Activated CD8-positive, alpha-beta T cell treated with anti-CD3 and anti-CD28 coated beads for 36 hours (primary cell): ENCODE data around the gene MPND. TPM values are rescaled to one million over a fixed set of nuclear protein-coding genes. Genes with fewer than 3 reads are reported as not detected.
A peak's percentile ranks its signal among the peaks of the same experiment; 100 is the strongest.

Experiments
- ATAC-seq: fragments of 200-7000 bp; cut with Tn5 transposase; one replicate; pipeline ENCODE4 v1.10.0; 2021; ENCODE audit warnings: mild to moderate bottlenecking, moderate library complexity
- CTCF ChIA-PET: fragments of 350-600 bp; sonication (Branson Sonifier 250); formaldehyde crosslinking; loops from one replicate; lab custom pipeline; 2021; ENCODE audit warnings: antibody characterized with exemption; lab: Charles Lee
- POLR2A ChIA-PET: fragments of 350-600 bp; sonication (Branson Sonifier 250); formaldehyde crosslinking; loops from one replicate; lab custom pipeline; 2021; ENCODE audit warnings: antibody characterized with exemption; lab: Charles Lee
- DNase-seq: peaks from one replicate; pipeline ENCODE4 v3.0.0-alpha.2; 2020
- H3K27ac Mint-ChIP-seq: one replicate; pipeline ENCODE4 v1.8.0; 2021; ENCODE audit warnings: mild to moderate bottlenecking, mixed read lengths
- H3K27me3 Mint-ChIP-seq: one replicate; pipeline ENCODE4 v1.8.0; 2021; ENCODE audit warnings: mixed read lengths
- H3K36me3 Mint-ChIP-seq: one replicate; pipeline ENCODE4 v1.8.0; 2021; ENCODE audit warnings: low read depth, mixed read lengths
- H3K4me1 Mint-ChIP-seq: one replicate; pipeline ENCODE4 v1.8.0; 2021; ENCODE audit warnings: low read depth, mixed read lengths
- H3K4me3 Mint-ChIP-seq: one replicate; pipeline ENCODE4 v1.8.0; 2021; ENCODE audit warnings: mild to moderate bottlenecking, moderate library complexity, mixed read lengths
- H3K9me3 Mint-ChIP-seq: one replicate; pipeline ENCODE4 v1.8.0; 2021; ENCODE audit warnings: mixed read lengths
- intact Hi-C: fragments of 100-400 bp; cut with micrococcal nuclease; formaldehyde crosslinking; loops from one replicate; pipeline ENCODE4 v1.10.0; 2022
- total RNA-seq, 2 experiments: library from RNA; stranded (reverse); gene quantifications; one replicate each; pipeline ENCODE4 v1.2.3, GENCODE V29; 2021
- TF ChIP-seq, protein P1 (sequence below): fragments of 200-600 bp; IDR thresholded peaks from one replicate; pipeline ENCODE4 v1.8.0; 2022; ENCODE audit warnings: antibody characterized with exemption, mild to moderate bottlenecking

Gene MPND
- total RNA-seq, 2 experiments from 2014 or later, result 15.5 to 16.6 TPM

DNA sequence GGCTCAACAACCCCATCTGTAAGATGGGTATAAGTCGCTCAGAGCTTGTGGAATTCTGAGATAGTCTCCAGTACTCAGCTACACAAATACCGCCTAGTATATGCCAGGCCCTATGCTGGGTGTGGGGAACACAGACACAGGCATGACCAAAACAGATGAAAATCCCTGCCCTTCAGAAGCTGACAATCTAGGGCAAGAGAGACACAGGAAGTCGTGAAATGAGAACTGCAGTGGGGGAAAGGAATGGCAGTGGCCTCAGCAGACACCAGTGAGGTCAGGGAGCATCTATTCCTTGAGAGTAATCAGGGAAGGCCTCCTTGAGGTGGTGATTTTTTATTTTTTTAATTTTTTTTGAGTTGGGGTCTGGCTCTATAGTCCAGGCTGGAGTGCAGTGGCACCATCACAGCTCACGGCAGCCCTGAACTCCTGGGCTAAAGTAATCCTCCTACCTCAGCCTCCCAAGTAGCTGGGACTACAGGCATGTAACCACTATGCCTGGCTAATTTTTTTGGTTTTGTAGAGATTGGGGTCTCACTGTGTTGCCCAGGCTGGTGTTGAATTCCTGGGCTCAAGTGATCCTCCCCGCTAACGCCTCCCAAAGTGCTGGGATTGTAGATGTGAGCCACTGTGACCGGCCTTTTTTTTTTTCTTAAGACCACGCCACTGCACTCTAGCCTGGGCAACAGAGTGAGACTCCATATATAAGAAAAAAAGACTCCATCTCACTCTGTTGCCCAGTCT lies 44.4 kb upstream of the MPND start:
- H3K27ac Mint-ChIP-seq, result peak overlapping the region; percentile 55
- H3K36me3 Mint-ChIP-seq, result no peaks in the 10 kb centered on the region
- intact Hi-C loops, result no loop called here
- H3K4me3 Mint-ChIP-seq, result no peak overlapping the region
- peak; percentile 6 for ATAC-seq
- ChIA-PET CTCF (interaction anchor here (0.9 to 5.3 kb wide), 2 partner anchors 31 to 54 kb away, joined by 5 to 24 read pairs; no protein-coding TSS in a partner anchor), POLR2A (interaction anchor here (0.7 to 1.0 kb wide), 4 partner anchors 20 to 357 kb away, joined by 3 read pairs; no protein-coding TSS in a partner anchor)
- H3K4me1 Mint-ChIP-seq, result peaks cover 35% of the 10 kb centered on the region
- no peaks in the 10 kb centered on the region for H3K9me3 Mint-ChIP-seq
- TF ChIP-seq, protein P1, sequence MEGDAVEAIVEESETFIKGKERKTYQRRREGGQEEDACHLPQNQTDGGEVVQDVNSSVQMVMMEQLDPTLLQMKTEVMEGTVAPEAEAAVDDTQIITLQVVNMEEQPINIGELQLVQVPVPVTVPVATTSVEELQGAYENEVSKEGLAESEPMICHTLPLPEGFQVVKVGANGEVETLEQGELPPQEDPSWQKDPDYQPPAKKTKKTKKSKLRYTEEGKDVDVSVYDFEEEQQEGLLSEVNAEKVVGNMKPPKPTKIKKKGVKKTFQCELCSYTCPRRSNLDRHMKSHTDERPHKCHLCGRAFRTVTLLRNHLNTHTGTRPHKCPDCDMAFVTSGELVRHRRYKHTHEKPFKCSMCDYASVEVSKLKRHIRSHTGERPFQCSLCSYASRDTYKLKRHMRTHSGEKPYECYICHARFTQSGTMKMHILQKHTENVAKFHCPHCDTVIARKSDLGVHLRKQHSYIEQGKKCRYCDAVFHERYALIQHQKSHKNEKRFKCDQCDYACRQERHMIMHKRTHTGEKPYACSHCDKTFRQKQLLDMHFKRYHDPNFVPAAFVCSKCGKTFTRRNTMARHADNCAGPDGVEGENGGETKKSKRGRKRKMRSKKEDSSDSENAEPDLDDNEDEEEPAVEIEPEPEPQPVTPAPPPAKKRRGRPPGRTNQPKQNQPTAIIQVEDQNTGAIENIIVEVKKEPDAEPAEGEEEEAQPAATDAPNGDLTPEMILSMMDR, result no peak
- DNase-seq, result no peak
- no peaks in the 10 kb centered on the region for H3K27me3 Mint-ChIP-seq

DNA sequence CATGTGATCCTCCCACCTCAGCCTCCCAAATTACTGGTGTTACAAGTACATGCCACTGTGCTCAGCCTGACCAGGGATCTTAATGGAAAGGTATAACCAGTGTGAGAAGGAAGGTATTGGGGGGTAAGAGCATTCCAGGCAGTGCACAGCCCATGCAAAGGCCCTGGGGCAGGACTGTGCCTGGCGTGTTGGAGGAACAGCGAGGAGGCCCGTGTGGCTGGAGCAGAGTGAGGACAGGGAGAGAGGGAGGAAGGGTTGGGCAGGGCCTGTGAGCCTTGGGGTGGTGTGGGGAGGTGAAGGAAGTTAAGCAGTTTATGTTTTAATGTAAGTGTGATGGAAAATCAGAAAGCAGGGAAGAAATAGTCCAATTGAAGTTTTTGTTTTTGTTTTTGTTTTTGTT lies 42.8 kb upstream of the MPND start:
- peaks cover 39% of the 10 kb centered on the region for H3K4me1 Mint-ChIP-seq
- POLR2A ChIA-PET, result interaction anchor here (1.2 kb wide), 1 partner anchor 29 kb away, joined by 3 read pairs; no protein-coding TSS in a partner anchor

DNA sequence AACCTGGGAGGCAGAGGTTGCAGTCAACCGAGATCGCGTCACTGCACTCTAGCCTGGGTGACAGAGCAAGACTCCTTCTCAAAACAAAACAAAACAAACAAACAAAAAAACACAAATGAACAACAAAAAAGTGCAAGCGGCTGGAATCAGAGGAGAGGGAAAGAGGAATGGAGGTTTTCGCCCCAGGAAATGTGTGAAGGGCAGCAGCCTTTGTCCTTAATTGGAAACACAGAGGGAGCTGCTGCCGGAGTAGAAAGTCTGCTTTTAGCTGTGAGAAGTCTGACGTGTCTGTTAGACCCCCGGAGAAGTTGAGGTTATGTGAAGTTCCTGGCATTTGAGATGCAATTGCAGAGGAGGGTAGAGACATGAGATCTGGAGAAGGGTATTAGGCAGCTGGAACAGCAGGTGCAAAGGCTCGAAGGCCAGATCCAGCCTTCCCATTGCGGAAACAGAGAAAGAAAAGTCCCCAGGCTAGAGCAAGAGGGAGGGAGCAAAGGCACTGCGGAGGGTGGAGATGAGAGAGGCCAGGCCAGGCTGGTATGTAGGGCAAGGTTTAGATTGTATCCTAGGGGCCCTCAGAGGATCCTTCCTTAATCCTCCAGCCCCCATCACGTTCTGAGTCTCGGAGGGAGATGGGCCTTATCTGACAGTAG lies 41.6 kb upstream of the MPND start:
- Mint-ChIP-seq H3K9me3 (no peaks in the 10 kb centered on the region), H3K4me1 (peaks cover 36% of the 10 kb centered on the region), H3K27me3 (no peaks in the 10 kb centered on the region), H3K27ac (peak overlapping the region; percentile 89), H3K36me3 (peaks cover 3% of the 10 kb centered on the region), H3K4me3 (peak overlapping the region; percentile 83)
- CTCF ChIA-PET, result interaction anchor here (0.5 to 2.0 kb wide), 5 partner anchors 11 to 55 kb away, joined by 3 to 5 read pairs (median 4); partner anchors contain the start of gene YJU2
- intact Hi-C loops, result no loop called here
- TF ChIP-seq, protein P1, result no peak
- POLR2A ChIA-PET, result interaction anchor here (1.2 to 2.4 kb wide), 2 partner anchors 42 to 82 kb away, joined by 3 to 11 read pairs; partner anchors contain the start of gene MPND
- ATAC-seq (peak; percentile 11), DNase-seq (peak; percentile 29)

More for the DNA sequence above, 42.8 kb upstream of the MPND start:
- intact Hi-C loops, result no loop called here
- TF ChIP-seq, protein P1, result no peak
- H3K9me3 Mint-ChIP-seq, result no peaks in the 10 kb centered on the region
- CTCF ChIA-PET, result interaction anchor here (5.3 kb wide), 1 partner anchor 33 kb away, joined by 24 read pairs; no protein-coding TSS in a partner anchor
- peak overlapping the region; percentile 57 for H3K27ac Mint-ChIP-seq
- H3K4me3 Mint-ChIP-seq, result peak overlapping the region; percentile 27
- H3K27me3 Mint-ChIP-seq, result no peaks in the 10 kb centered on the region
- H3K36me3 Mint-ChIP-seq, result no peaks in the 10 kb centered on the region
- no peak for DNase-seq
- no peak for ATAC-seq

DNA sequence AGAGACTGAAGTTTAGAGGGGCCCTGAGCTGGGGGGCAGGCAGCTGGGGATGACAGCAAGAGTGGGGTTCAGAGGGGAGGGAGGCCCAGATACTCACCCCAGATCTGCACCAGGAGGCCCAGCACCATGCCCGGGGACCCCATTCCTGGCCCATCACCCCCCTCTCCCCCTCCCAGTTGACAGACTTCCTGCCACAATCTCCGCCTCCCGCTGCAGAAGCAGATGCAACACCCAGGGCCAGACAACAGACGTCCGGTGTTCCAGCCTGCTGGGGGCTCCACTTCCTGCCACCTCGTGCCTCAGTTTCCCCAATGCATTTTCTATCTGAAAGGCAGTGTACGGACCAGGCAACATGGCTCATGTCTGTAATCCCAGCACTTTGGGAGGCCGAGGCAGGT lies 41.1 kb upstream of the MPND start, which contains the start of gene TMIGD2:
Gene TMIGD2 (minus strand): TSS at position 147 of the 398 bp plus-strand sequence. CDS start 4 bp downstream, at position 143.
- TF ChIP-seq, protein P1, result no peak
- POLR2A ChIA-PET, result interaction anchor here (0.9 to 2.4 kb wide), 5 partner anchors 17 to 82 kb away, joined by 3 to 11 read pairs (median 4); partner anchors contain the start of genes MPND and STAP2
- H3K36me3 Mint-ChIP-seq, result peaks cover 3% of the 10 kb centered on the region
- H3K4me3 Mint-ChIP-seq, result peak within 1 kb of the TSS; percentile 83
- CTCF ChIA-PET, result interaction anchor here (0.5 to 2.0 kb wide), 6 partner anchors 10 to 51 kb away, joined by 3 to 5 read pairs (median 4); no protein-coding TSS in a partner anchor
- H3K9me3 Mint-ChIP-seq, result no peaks in the 10 kb centered on the region
- peaks cover 36% of the 10 kb centered on the region for H3K4me1 Mint-ChIP-seq
- ATAC-seq, result peak; percentile 1
- H3K27ac Mint-ChIP-seq, result peak within 1 kb of the TSS; percentile 89
- intact Hi-C loops, result no loop called here
- peak; percentile 46 for DNase-seq
- H3K27me3 Mint-ChIP-seq, result no peaks in the 10 kb centered on the region
